K562 (cell line): ENCODE measurements around the gene RECK. TPM values are rescaled to one million over a fixed set of nuclear protein-coding genes. Genes with fewer than 3 reads are reported as not detected.

Experiments
- BDP1 ChIP-seq: IDR thresholded peaks from 3 replicates; pipeline ENCODE4 v1.6.1; 2011; ENCODE audit not compliant: insufficient read length, insufficient read depth
- CHD2 ChIP-seq: IDR thresholded peaks from 2 replicates; pipeline ENCODE4 v1.6.1; 2011; ENCODE audit warnings: low read depth, low read length
- CXXC5 ChIP-seq: fragments of 250-450 bp; sonication (Bioruptor Pico); IDR thresholded peaks from 2 replicates; pipeline ENCODE4 v1.8.0; 2022; ENCODE audit warnings: inconsistent platforms, mild to moderate bottlenecking, moderate library complexity
- HNRNPLL ChIP-seq: fragments of 200-400 bp; formaldehyde crosslinking; IDR thresholded peaks from 2 replicates; pipeline ENCODE4 v1.6.1; 2017; ENCODE audit warnings: low read length, low read depth, mild to moderate bottlenecking; ENCODE audit not compliant: poor library complexity, severe bottlenecking
- MAFK ChIP-seq: IDR thresholded peaks from 2 replicates; pipeline ENCODE4 v1.6.1; 2011; ENCODE audit warnings: low read length, improper control_type of control experiment
- MITF ChIP-seq: IDR thresholded peaks from 2 replicates; pipeline ENCODE4 v1.6.1; 2014; ENCODE audit warnings: antibody characterized with exemption
- NFXL1 ChIP-seq: fragments of 450-650 bp; formaldehyde crosslinking; IDR thresholded peaks from 2 replicates; pipeline ENCODE4 v1.4.0; 2021; ENCODE audit warnings: mild to moderate bottlenecking
- NR2C2 ChIP-seq, 2 experiments: fragments of 200-800 bp in 1 of 2; sonication (Bioruptor generic) in 1 of 2; sonication (generic) in 1 of 2; formaldehyde crosslinking in 1 of 2; IDR thresholded peaks; 2 replicates each; pipeline versions ENCODE4 v1.6.1 to v1.8.0; 2016 to 2022; ENCODE audit warnings: mild to moderate bottlenecking in 1 of 2, missing compliant biosample characterization in 1 of 2, missing genetic modification characterization in 1 of 2, missing genetic modification reagents in 1 of 2
- PREB ChIP-seq: sonication (generic); formaldehyde crosslinking; IDR thresholded peaks from 2 replicates; pipeline ENCODE4 v1.8.1; 2023; ENCODE audit warnings: mild to moderate bottlenecking, missing genetic modification reagents
- RBFOX2 ChIP-seq: fragments of 200-400 bp; formaldehyde crosslinking; IDR thresholded peaks from 2 replicates; pipeline ENCODE4 v1.6.1; 2017; ENCODE audit warnings: low read depth, mild to moderate bottlenecking, low read length, moderate library complexity
- RBM39 ChIP-seq: fragments of 200-400 bp; formaldehyde crosslinking; optimal IDR thresholded peaks from 2 replicates; pipeline ENCODE3; 2018; ENCODE audit warnings: low read depth, low read length
- UBTF ChIP-seq, 2 experiments: IDR thresholded peaks; 2 replicates each; pipeline ENCODE4 v1.6.1; 2012; ENCODE audit warnings: improper control_type of control experiment in 2 of 2, low read depth in 2 of 2, low read length in 2 of 2, borderline replicate concordance in 1 of 2
- ZBTB17 ChIP-seq: fragments of 450-650 bp; formaldehyde crosslinking; IDR thresholded peaks from 2 replicates; pipeline ENCODE4 v1.4.0; 2020; ENCODE audit warnings: mild to moderate bottlenecking
- ZC3H4 ChIP-seq: sonication (generic); formaldehyde crosslinking; IDR thresholded peaks from 2 replicates; pipeline ENCODE4 v1.9.0; 2021; ENCODE audit warnings: missing genetic modification reagents, borderline replicate concordance
- ZNF23 ChIP-seq: fragments of 250-450 bp; sonication (Bioruptor Pico); IDR thresholded peaks from 2 replicates; pipeline ENCODE4 v1.4.0; 2020; ENCODE audit warnings: mild to moderate bottlenecking
- ZNF311 ChIP-seq: fragments of 250-450 bp; sonication (Bioruptor Pico); IDR thresholded peaks from 2 replicates; pipeline ENCODE4 v1.4.0; 2020; ENCODE audit warnings: mild to moderate bottlenecking, moderate library complexity
- ZNF695 ChIP-seq: fragments of 450-650 bp; formaldehyde crosslinking; IDR thresholded peaks from 2 replicates; pipeline ENCODE4 v1.4.0; 2020; ENCODE audit warnings: mild to moderate bottlenecking, moderate library complexity
- polyA plus RNA-seq, 8 experiments: library from polyadenylated mRNA; depleted of rRNA in 4 of 8; stranded (reverse) in 5 of 8; unstranded in 3 of 8; fragments of >200 nt; fragmentation: Nextera tagmentation in 2 of 8; fragmentation: Illumina TruSeq in 1 of 8; extraction: Ambion mirVana in 2 of 8; extraction: Trizol in 1 of 8; gene quantifications; 2 replicates each; pipeline versions ENCODE4 v1.2.1 to v1.2.3, GENCODE V29; 2011 to 2014; ENCODE audit warnings: inconsistent platforms in 1 of 8, missing spikeins in 1 of 8
- total RNA-seq, 7 experiments: library from RNA; depleted of rRNA in 6 of 7; stranded (reverse); fragments of >200 nt in 6 of 7; fragmentation: Illumina TruSeq in 2 of 7; extraction: Trizol in 2 of 7; gene quantifications; 2 replicates each; pipeline versions ENCODE4 v1.2.1 to v1.2.3, GENCODE V29; 2011 to 2021; ENCODE audit warnings: low replicate concordance in 1 of 7
- TF ChIP-seq, protein P1 (sequence below), 3 experiments: IDR thresholded peaks in 2 of 3; conservative IDR thresholded peaks in 1 of 3; 2 replicates each; pipeline ENCODE4 v1.5.1; 2011 to 2012; ENCODE audit warnings: low read length in 3 of 3, mild to moderate bottlenecking in 3 of 3, control low read depth in 2 of 3, improper control_type of control experiment in 1 of 3, inconsistent platforms in 1 of 3, low read depth in 1 of 3, mixed read lengths in 1 of 3, moderate library complexity in 1 of 3; ENCODE audit not compliant: insufficient read depth in 2 of 3
- TF ChIP-seq, protein P2 (sequence below), 2 experiments: IDR thresholded peaks; 2 replicates each; pipeline ENCODE4 v1.6.1; 2011; ENCODE audit warnings: borderline replicate concordance in 1 of 2, control low read depth in 1 of 2, low read depth in 1 of 2, low read length in 1 of 2, mild to moderate bottlenecking in 1 of 2, mixed read lengths in 1 of 2, moderate library complexity in 1 of 2; ENCODE audit not compliant: insufficient read depth in 1 of 2, insufficient read length in 1 of 2, poor library complexity in 1 of 2, severe bottlenecking in 1 of 2; ENCODE audit errors: extremely low read depth in 1 of 2

The RECK gene
- total and polyA plus RNA-seq, 9 of the 15 experiments (the other 6 are each of a cell fraction or from before 2014, with no cell fraction given) = 0.04 to 0.36 (median 0.16) TPM

DNA sequence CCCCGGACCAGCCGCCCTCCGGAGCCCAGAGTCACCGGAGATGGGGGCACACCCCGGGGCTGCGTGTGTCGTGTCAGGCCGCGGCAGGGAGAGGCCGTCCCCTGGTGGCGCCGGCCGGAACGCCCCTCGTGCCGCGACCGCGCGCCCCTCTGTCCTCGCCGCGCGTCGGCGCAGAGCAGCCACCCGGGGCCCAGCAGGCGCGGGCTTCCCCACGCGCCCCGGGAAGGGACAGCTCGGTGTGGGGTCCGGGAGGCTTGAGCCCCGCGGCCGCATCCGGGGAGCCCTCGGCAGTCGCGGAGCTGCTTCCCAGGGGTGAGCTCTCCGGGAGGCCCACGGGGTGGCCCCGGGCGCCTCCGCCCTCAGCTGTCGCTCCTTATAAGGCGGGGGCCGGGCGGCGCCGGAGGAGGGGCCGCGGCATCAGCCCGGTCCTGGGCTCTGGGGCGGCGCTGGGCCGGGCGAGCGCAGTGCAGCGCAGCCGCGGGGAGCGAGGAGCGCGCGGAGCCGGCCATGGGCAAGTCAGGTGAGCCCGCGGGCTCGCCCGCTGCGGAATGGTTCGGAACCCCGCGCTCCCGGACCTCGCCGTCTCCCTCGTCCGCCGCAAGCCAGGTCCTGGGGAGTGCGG is 99.7 kb downstream of the RECK start, which contains the start of gene GLIPR2 (continued):
- TF ChIP-seq, protein P1, sequence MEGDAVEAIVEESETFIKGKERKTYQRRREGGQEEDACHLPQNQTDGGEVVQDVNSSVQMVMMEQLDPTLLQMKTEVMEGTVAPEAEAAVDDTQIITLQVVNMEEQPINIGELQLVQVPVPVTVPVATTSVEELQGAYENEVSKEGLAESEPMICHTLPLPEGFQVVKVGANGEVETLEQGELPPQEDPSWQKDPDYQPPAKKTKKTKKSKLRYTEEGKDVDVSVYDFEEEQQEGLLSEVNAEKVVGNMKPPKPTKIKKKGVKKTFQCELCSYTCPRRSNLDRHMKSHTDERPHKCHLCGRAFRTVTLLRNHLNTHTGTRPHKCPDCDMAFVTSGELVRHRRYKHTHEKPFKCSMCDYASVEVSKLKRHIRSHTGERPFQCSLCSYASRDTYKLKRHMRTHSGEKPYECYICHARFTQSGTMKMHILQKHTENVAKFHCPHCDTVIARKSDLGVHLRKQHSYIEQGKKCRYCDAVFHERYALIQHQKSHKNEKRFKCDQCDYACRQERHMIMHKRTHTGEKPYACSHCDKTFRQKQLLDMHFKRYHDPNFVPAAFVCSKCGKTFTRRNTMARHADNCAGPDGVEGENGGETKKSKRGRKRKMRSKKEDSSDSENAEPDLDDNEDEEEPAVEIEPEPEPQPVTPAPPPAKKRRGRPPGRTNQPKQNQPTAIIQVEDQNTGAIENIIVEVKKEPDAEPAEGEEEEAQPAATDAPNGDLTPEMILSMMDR (IDR thresholded peaks at IDR 0.05 in 2 of 3, conservative IDR thresholded peaks at IDR 0.05 in 1 of 3; ENCODE audit: insufficient read depth in 2 of 3, low read depth in 1 of 3, low read length in 3 of 3) = peak in 2 of 3 experiments; percentile 7 to 49; a peak in 3 of 6 replicates
- no peak for TF ChIP-seq MITF
- no peak for TF ChIP-seq ZC3H4 (CRISPR knock-in tag)
- no peak for TF ChIP-seq ZNF23 (CRISPR knock-in tag)
- TF ChIP-seq ZNF695 (CRISPR knock-in tag) = no peak
- TF ChIP-seq CXXC5 = 0 out of 2 replicates have a peak, but pooled peaks have one; percentile 54
- TF ChIP-seq, protein P2, sequence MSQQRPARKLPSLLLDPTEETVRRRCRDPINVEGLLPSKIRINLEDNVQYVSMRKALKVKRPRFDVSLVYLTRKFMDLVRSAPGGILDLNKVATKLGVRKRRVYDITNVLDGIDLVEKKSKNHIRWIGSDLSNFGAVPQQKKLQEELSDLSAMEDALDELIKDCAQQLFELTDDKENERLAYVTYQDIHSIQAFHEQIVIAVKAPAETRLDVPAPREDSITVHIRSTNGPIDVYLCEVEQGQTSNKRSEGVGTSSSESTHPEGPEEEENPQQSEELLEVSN (IDR thresholded peaks at IDR 0.05; ENCODE audit: borderline replicate concordance in 1 of 2, extremely low read depth in 1 of 2, insufficient read depth in 1 of 2, insufficient read length in 1 of 2, low read depth in 1 of 2, low read length in 1 of 2, poor library complexity in 1 of 2, severe bottlenecking in 1 of 2) = peak in 1 of 2 experiments; percentile 80
- no peak for TF ChIP-seq ZNF311 (CRISPR knock-in tag)
- no peak for TF ChIP-seq ZBTB17 (CRISPR knock-in tag)
- TF ChIP-seq MAFK = no peak
- TF ChIP-seq NFXL1 (CRISPR knock-in tag) = no peak
- TF ChIP-seq HNRNPLL = no peak
- no peak for TF ChIP-seq CHD2
- TF ChIP-seq PREB (CRISPR knock-in tag) = no peak
- peak in 1 of 2 experiments; percentile 76; a peak in 1 of 4 replicates for TF ChIP-seq UBTF (IDR thresholded peaks at IDR 0.05; ENCODE audit: borderline replicate concordance in 1 of 2, low read depth in 2 of 2, low read length in 2 of 2)
- no peak for TF ChIP-seq NR2C2 (CRISPR knock-in tag; IDR thresholded peaks at IDR 0.05)
- TF ChIP-seq NR2C2 (tag; IDR thresholded peaks at IDR 0.05) = no peak
- no peak for TF ChIP-seq RBM39
- TF ChIP-seq RBFOX2 = peak; percentile 81
- no peak for TF ChIP-seq BDP1
